OCI-LY1 (cell line): ENCODE measurements around the gene EBF4.
A peak's percentile ranks its signal among the peaks of the same experiment; 100 is the strongest.

Source experiments
- H2AFZ ChIP-seq: fragments of 200-600 bp; sonication (generic), shearing (Covaris generic); 2 replicates; pipeline ENCODE4 v1.6.0; 2014; ENCODE audit warnings: antibody characterized with exemption, mild to moderate bottlenecking, low read length
- H3F3A ChIP-seq: fragments of 200-600 bp; sonication (generic), shearing (Covaris generic); 2 replicates; pipeline ENCODE4 v1.6.0; 2014; ENCODE audit warnings: mild to moderate bottlenecking, antibody characterized with exemption, low read length, moderate library complexity; ENCODE audit not compliant: insufficient read depth
- H3K27ac ChIP-seq: fragments of 200-600 bp; sonication (generic); 2 replicates; pipeline ENCODE4 v1.5.1; 2014; ENCODE audit warnings: low read length, mixed run types, mild to moderate bottlenecking, low read depth; ENCODE audit not compliant: poor library complexity, severe bottlenecking
- H3K27me3 ChIP-seq: fragments of 200-600 bp; sonication (generic); 2 replicates; pipeline ENCODE4 v1.6.0; 2014; ENCODE audit warnings: antibody characterized with exemption, mild to moderate bottlenecking, low read length, moderate library complexity; ENCODE audit not compliant: insufficient read depth
- H3K36me3 ChIP-seq: fragments of 200-600 bp; sonication (generic); 2 replicates; pipeline ENCODE4 v1.6.1; 2014; ENCODE audit warnings: mild to moderate bottlenecking, antibody characterized with exemption, low read length, moderate library complexity, mixed read lengths; ENCODE audit not compliant: insufficient read depth
- H3K4me1 ChIP-seq: fragments of 200-600 bp; sonication (generic); 2 replicates; pipeline ENCODE4 v1.5.1; 2014; ENCODE audit warnings: mild to moderate bottlenecking, low read length, moderate library complexity; ENCODE audit not compliant: insufficient read depth, severe bottlenecking
- H3K4me2 ChIP-seq: fragments of 200-600 bp; sonication (generic), shearing (Covaris generic); 2 replicates; pipeline ENCODE4 v1.6.1; 2014; ENCODE audit warnings: low read length
- H3K4me3 ChIP-seq: fragments of 200-600 bp; sonication (generic); 2 replicates; pipeline ENCODE4 v1.5.1; 2014; ENCODE audit warnings: low read length, low read depth, mild to moderate bottlenecking, mixed read lengths; ENCODE audit not compliant: poor library complexity, severe bottlenecking
- H3K79me2 ChIP-seq: fragments of 200-600 bp; shearing (Covaris generic); 2 replicates; pipeline ENCODE4 v1.6.1; 2016; ENCODE audit warnings: mixed run types, low read length, mixed read lengths; ENCODE audit not compliant: insufficient read depth
- H3K9ac ChIP-seq: fragments of 200-600 bp; sonication (generic), shearing (Covaris generic); 2 replicates; pipeline ENCODE4 v1.6.1; 2014; ENCODE audit warnings: mild to moderate bottlenecking, low read length, mixed read lengths
- H3K9me2 ChIP-seq: fragments of 200-600 bp; sonication (generic), shearing (Covaris generic); 2 replicates; pipeline ENCODE4 v1.6.1; 2014; ENCODE audit warnings: low read depth, mild to moderate bottlenecking, low read length, mixed read lengths
- H3K9me3 ChIP-seq: fragments of 200-600 bp; shearing (Covaris generic); 2 replicates; pipeline ENCODE4 v1.6.1; 2014; ENCODE audit warnings: low read length, mixed read lengths
- H4K20me1 ChIP-seq: fragments of 200-600 bp; sonication (generic), shearing (Covaris generic); 2 replicates; pipeline ENCODE4 v1.6.0; 2016; ENCODE audit warnings: mild to moderate bottlenecking, low read length; ENCODE audit not compliant: insufficient read depth
- EZH2 ChIP-seq: fragments of 200-600 bp; sonication (generic), shearing (Covaris generic); IDR thresholded peaks from 2 replicates; pipeline ENCODE4 v1.8.0; 2017; ENCODE audit warnings: borderline replicate concordance, mixed run types, mild to moderate bottlenecking, antibody characterized with exemption, low read length, moderate library complexity, mixed read lengths
- TF ChIP-seq, protein P1 (sequence below): fragments of 200-600 bp; sonication (generic), shearing (Covaris generic); IDR thresholded peaks from 2 replicates; pipeline ENCODE4 v1.5.1; 2017; ENCODE audit warnings: mild to moderate bottlenecking, antibody characterized with exemption, low read length, moderate library complexity, mixed read lengths

The EBF4 gene

DNA sequence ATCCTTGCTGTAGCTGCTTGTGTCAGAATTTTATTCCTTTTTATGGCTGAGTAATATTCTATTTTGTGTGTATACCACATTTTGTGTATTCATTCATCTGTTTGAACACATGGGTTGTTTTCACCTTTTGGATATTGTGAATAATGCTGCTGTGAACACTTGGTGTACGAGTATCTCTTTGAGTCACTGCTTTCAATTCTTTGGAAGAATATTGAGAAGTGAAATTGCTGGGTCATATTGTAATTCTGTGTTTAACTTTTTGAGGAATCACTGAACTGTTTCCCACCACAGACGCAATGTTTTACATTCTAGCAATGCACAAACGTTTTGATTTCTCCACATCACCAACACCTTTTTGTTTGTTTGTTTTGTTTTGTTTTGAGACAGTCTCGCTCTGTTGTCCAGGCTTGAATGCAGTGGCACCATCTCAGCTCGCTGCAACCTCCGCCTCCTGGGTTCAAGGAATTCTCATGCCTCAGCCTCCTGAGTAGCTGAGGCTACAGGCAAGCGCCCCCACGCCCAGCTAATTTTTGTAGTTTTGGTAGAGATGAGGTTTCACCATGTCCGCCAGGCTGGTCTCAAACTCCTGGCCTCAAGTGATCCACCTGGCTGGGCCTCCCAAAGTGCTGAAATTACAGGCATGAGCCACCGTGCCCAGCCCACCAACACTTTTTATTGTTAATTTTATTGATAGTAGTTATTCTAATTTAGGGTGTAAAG is 86.2 kb downstream of the EBF4 start:
- TF ChIP-seq EZH2: no peak
- TF ChIP-seq, protein P1, sequence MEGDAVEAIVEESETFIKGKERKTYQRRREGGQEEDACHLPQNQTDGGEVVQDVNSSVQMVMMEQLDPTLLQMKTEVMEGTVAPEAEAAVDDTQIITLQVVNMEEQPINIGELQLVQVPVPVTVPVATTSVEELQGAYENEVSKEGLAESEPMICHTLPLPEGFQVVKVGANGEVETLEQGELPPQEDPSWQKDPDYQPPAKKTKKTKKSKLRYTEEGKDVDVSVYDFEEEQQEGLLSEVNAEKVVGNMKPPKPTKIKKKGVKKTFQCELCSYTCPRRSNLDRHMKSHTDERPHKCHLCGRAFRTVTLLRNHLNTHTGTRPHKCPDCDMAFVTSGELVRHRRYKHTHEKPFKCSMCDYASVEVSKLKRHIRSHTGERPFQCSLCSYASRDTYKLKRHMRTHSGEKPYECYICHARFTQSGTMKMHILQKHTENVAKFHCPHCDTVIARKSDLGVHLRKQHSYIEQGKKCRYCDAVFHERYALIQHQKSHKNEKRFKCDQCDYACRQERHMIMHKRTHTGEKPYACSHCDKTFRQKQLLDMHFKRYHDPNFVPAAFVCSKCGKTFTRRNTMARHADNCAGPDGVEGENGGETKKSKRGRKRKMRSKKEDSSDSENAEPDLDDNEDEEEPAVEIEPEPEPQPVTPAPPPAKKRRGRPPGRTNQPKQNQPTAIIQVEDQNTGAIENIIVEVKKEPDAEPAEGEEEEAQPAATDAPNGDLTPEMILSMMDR: no peak
- H3K9me2 ChIP-seq: no peaks in the 10 kb centered on the region
- no peaks in the 10 kb centered on the region for H3F3A ChIP-seq
- no peaks in the 10 kb centered on the region for H3K4me1 ChIP-seq
- H4K20me1 ChIP-seq: no peaks in the 10 kb centered on the region
- no peaks in the 10 kb centered on the region for H3K79me2 ChIP-seq
- H3K9me3 ChIP-seq: no peaks in the 10 kb centered on the region
- no peaks in the 10 kb centered on the region for H3K27me3 ChIP-seq
- H2AFZ ChIP-seq: no peak overlapping the region
- no peak overlapping the region for H3K9ac ChIP-seq
- no peak overlapping the region for H3K4me2 ChIP-seq
- no peak overlapping the region for H3K27ac ChIP-seq
- no peaks in the 10 kb centered on the region for H3K36me3 ChIP-seq
- H3K4me3 ChIP-seq: no peak overlapping the region

- Histone ChIP-seq H4K20me1 (no peaks in the 10 kb centered on the region), H3K4me3 (no peak overlapping the region), H2AFZ (no peak overlapping the region), H3K9ac (no peak overlapping the region), H3K27ac (no peak overlapping the region), H3K9me2 (no peaks in the 10 kb centered on the region), H3K4me1 (no peaks in the 10 kb centered on the region), H3K4me2 (no peak overlapping the region), H3F3A (no peaks in the 10 kb centered on the region), H3K36me3 (no peaks in the 10 kb centered on the region), H3K79me2 (no peaks in the 10 kb centered on the region), H3K9me3 (no peaks in the 10 kb centered on the region), H3K27me3 (no peaks in the 10 kb centered on the region)
- TF ChIP-seq, protein P1: peak; percentile 20; the same call in 1 of the 2 replicates
- TF ChIP-seq EZH2: no peak
These were observed 88.4 kb downstream of the EBF4 start for GRCh38 chr20:2780948-2781347.

- Histone ChIP-seq H3K9ac (no peak overlapping the region), H3K27me3 (no peaks in the 10 kb centered on the region), H2AFZ (no peak overlapping the region), H3F3A (no peaks in the 10 kb centered on the region), H3K4me3 (no peak overlapping the region), H3K4me2 (no peak overlapping the region), H3K36me3 (no peaks in the 10 kb centered on the region), H3K9me2 (no peaks in the 10 kb centered on the region), H4K20me1 (no peaks in the 10 kb centered on the region), H3K9me3 (no peaks in the 10 kb centered on the region), H3K27ac (no peak overlapping the region), H3K79me2 (no peaks in the 10 kb centered on the region), H3K4me1 (no peaks in the 10 kb centered on the region)
- TF ChIP-seq, protein P1: no peak
- no peak for TF ChIP-seq EZH2
These were observed 91.5 kb downstream of the EBF4 start for GRCh38 chr20:2783908-2784566.
